IMR-90 (cell line): ENCODE measurements around the gene GSG1L. TPM values are rescaled to one million over a fixed set of nuclear protein-coding genes. Genes with fewer than 3 reads are reported as not detected.

Experiments
- ATAC-seq: fragments of 200-7000 bp; cut with Tn5 transposase; 2 replicates; pipeline ENCODE4 v1.9.1; 2020; ENCODE audit warnings: low read depth, mild to moderate bottlenecking, moderate library complexity
- BruUV-seq: library from RNA; stranded (reverse); fragments of 400-500 nt; replicated peaks from 2 replicates; lab custom pipeline; 2021; lab: Mats Ljungman, UMichigan
- CTCF ChIA-PET: fragments of 300-600 bp; formaldehyde crosslinking; extraction: SDS; loops from one replicate; lab custom pipeline; 2021; ENCODE audit warnings: antibody characterized with exemption; lab: Yijun Ruan, JAX
- POLR2A ChIA-PET: fragments of 300-600 bp; sonication (Branson Sonifier 250); formaldehyde crosslinking; loops from one replicate; lab custom pipeline; 2022; ENCODE audit warnings: antibody characterized with exemption; ENCODE audit not compliant: unreplicated experiment; lab: Charles Lee
- DNase-seq: peaks from one replicate; pipeline ENCODE4 v3.0.0; 2013
- H2AFZ ChIP-seq: replicated peaks from 2 replicates; pipeline ENCODE3; 2013; ENCODE audit warnings: low read length, mild to moderate bottlenecking; ENCODE audit not compliant: poor library complexity
- H2AK5ac ChIP-seq: 2 replicates; pipeline ENCODE4 v1.6.1; 2013; ENCODE audit warnings: low read depth, low read length, inconsistent platforms
- H2AK9ac ChIP-seq: replicated peaks from 2 replicates; pipeline ENCODE3; 2013; ENCODE audit warnings: mild to moderate bottlenecking, low read depth, low read length, moderate library complexity; ENCODE audit not compliant: poor library complexity
- H2BK120ac ChIP-seq: 2 replicates; pipeline ENCODE4 v1.6.1; 2013; ENCODE audit warnings: low read depth, low read length, inconsistent platforms
- H2BK15ac ChIP-seq: 3 replicates; pipeline ENCODE4 v1.6.1; 2013; ENCODE audit warnings: low read depth, low read length, inconsistent platforms
- H2BK20ac ChIP-seq: 2 replicates; pipeline ENCODE4 v1.6.1; 2013; ENCODE audit warnings: low read depth, mild to moderate bottlenecking, inconsistent platforms, low read length, moderate library complexity
- H2BK5ac ChIP-seq: 2 replicates; pipeline ENCODE4 v1.6.1; 2013; ENCODE audit warnings: mild to moderate bottlenecking, low read depth, low read length, inconsistent platforms; ENCODE audit not compliant: poor library complexity, severe bottlenecking
- H3K14ac ChIP-seq: replicated peaks from 2 replicates; pipeline ENCODE4 v1.6.1; 2013; ENCODE audit warnings: low read depth, low read length, inconsistent platforms
- H3K18ac ChIP-seq: 2 replicates; pipeline ENCODE4 v1.6.1; 2013; ENCODE audit warnings: low read depth, low read length, control low read depth
- H3K23ac ChIP-seq: 2 replicates; pipeline ENCODE4 v1.6.1; 2013; ENCODE audit warnings: low read depth, low read length, inconsistent platforms
- H3K27ac ChIP-seq: 2 replicates; pipeline ENCODE4 v1.5.1; 2013; ENCODE audit warnings: mild to moderate bottlenecking, control low read depth, low read length; ENCODE audit not compliant: insufficient read depth
- H3K27me3 ChIP-seq: 2 replicates; pipeline ENCODE4 v1.6.1; 2013; ENCODE audit warnings: low read length; ENCODE audit not compliant: control insufficient read depth, insufficient read depth
- H3K36me3 ChIP-seq: 2 replicates; pipeline ENCODE4 v1.6.1; 2013; ENCODE audit warnings: low read length, mixed read lengths; ENCODE audit not compliant: control insufficient read depth, insufficient read depth
- H3K4ac ChIP-seq: 2 replicates; pipeline ENCODE4 v1.6.1; 2013; ENCODE audit warnings: low read depth, low read length, inconsistent platforms
- H3K4me1 ChIP-seq: 2 replicates; pipeline ENCODE4 v1.6.1; 2013; ENCODE audit warnings: low read length, mixed read lengths; ENCODE audit not compliant: control insufficient read depth, insufficient read depth
- H3K4me2 ChIP-seq: 2 replicates; pipeline ENCODE4 v1.6.1; 2013; ENCODE audit warnings: low read depth, mild to moderate bottlenecking, control low read depth, low read length, moderate library complexity
- H3K4me3 ChIP-seq: 2 replicates; pipeline ENCODE4 v1.5.1; 2013; ENCODE audit warnings: low read depth, mild to moderate bottlenecking, control low read depth, low read length, moderate library complexity; ENCODE audit not compliant: insufficient read depth
- H3K56ac ChIP-seq: 2 replicates; pipeline ENCODE4 v1.6.1; 2013; ENCODE audit warnings: low read length, inconsistent platforms; ENCODE audit not compliant: insufficient read depth; ENCODE audit errors: extremely low read depth
- H3K79me1 ChIP-seq, 2 experiments: 2 replicates each; pipeline ENCODE4 v1.6.1; 2013; ENCODE audit warnings: low read length in 2 of 2, inconsistent platforms in 1 of 2, low read depth in 1 of 2
- H3K9ac ChIP-seq: 2 replicates; pipeline ENCODE4 v1.6.1; 2013; ENCODE audit warnings: low read depth, low read length, control low read depth
- H3K9me1 ChIP-seq: 2 replicates; pipeline ENCODE4 v1.6.1; 2013; ENCODE audit warnings: low read length, inconsistent platforms; ENCODE audit not compliant: insufficient read depth
- H3K9me3 ChIP-seq: 2 replicates; pipeline ENCODE4 v1.6.1; 2013; ENCODE audit warnings: low read length; ENCODE audit not compliant: control insufficient read depth, insufficient read depth
- H4K20me1 ChIP-seq: 2 replicates; pipeline ENCODE4 v1.6.1; 2013; ENCODE audit warnings: low read length, inconsistent platforms; ENCODE audit not compliant: insufficient read depth
- H4K5ac ChIP-seq: 2 replicates; pipeline ENCODE4 v1.6.1; 2013; ENCODE audit warnings: mild to moderate bottlenecking, low read depth, low read length, control low read depth
- H4K8ac ChIP-seq, 2 experiments: 2 replicates each; pipeline ENCODE4 v1.6.1; 2013; ENCODE audit warnings: low read depth in 2 of 2, low read length in 2 of 2, control low read depth in 1 of 2, inconsistent platforms in 1 of 2
- H4K91ac ChIP-seq: 2 replicates; pipeline ENCODE4 v1.6.1; 2013; ENCODE audit warnings: low read depth, low read length, inconsistent platforms; ENCODE audit not compliant: insufficient read depth
- BHLHE40 ChIP-seq: fragments of 150-350 bp; IDR thresholded peaks from 2 replicates; pipeline ENCODE4 v1.6.1; 2016; ENCODE audit warnings: mild to moderate bottlenecking, low read depth, low read length
- CEBPB ChIP-seq: IDR thresholded peaks from 2 replicates; pipeline ENCODE4 v1.6.1; 2012; ENCODE audit warnings: low read depth, low read length, improper control_type of control experiment
- CHD1 ChIP-seq: IDR thresholded peaks from 2 replicates; pipeline ENCODE4 v1.6.1; 2012; ENCODE audit warnings: low read depth, low read length, improper control_type of control experiment
- FOS ChIP-seq: fragments of 150-350 bp; IDR thresholded peaks from 2 replicates; pipeline ENCODE4 v1.6.1; 2016; ENCODE audit warnings: low read depth, low read length
- MAFK ChIP-seq: IDR thresholded peaks from 2 replicates; pipeline ENCODE4 v1.6.1; 2012; ENCODE audit warnings: low read depth, low read length, improper control_type of control experiment
- MAZ ChIP-seq: IDR thresholded peaks from 2 replicates; pipeline ENCODE4 v1.6.1; 2012; ENCODE audit warnings: low read depth, mild to moderate bottlenecking, low read length, improper control_type of control experiment, moderate library complexity, borderline replicate concordance
- POLR2A ChIP-seq: IDR thresholded peaks from 2 replicates; pipeline ENCODE4 v1.6.1; 2012; ENCODE audit warnings: mild to moderate bottlenecking, low read depth, low read length
- RAD21 ChIP-seq: IDR thresholded peaks from 2 replicates; pipeline ENCODE4 v1.6.1; 2012; ENCODE audit warnings: low read length, improper control_type of control experiment
- RCOR1 ChIP-seq: IDR thresholded peaks from 2 replicates; pipeline ENCODE4 v1.6.1; 2012; ENCODE audit warnings: mild to moderate bottlenecking, low read length, improper control_type of control experiment; ENCODE audit not compliant: insufficient replicate concordance
- RFX5 ChIP-seq: IDR thresholded peaks from 2 replicates; pipeline ENCODE4 v1.8.0; 2012; ENCODE audit warnings: low read depth, mild to moderate bottlenecking, low read length, moderate library complexity
- SMC3 ChIP-seq: fragments of 150-350 bp; IDR thresholded peaks from 2 replicates; pipeline ENCODE4 v1.6.1; 2016; ENCODE audit warnings: low read depth, mild to moderate bottlenecking, antibody characterized with exemption, low read length, moderate library complexity
- whole genome bisulfite sequencing, 2 experiments: methylation state at CpG; one replicate each; pipeline versions ENCODE4 v1.1.5 to v1.1.7; 2013; ENCODE audit warnings: missing lambda C conversion rate in 2 of 2; ENCODE audit not compliant: insufficient read length in 1 of 2; ENCODE audit errors: extremely low coverage in 2 of 2; 5-methylcytosine and 5-hydroxymethylcytosine counted together
- dilution Hi-C: fragments of 300-500 bp; cut with HindIII; formaldehyde crosslinking; loops from one replicate; pipeline ENCODE4 v1.14.3; 2018; ENCODE audit warnings: low sequenced_read_pairs; ENCODE audit not compliant: unreplicated experiment
- in situ Hi-C: fragments of 300-500 bp; cut with MboI; formaldehyde crosslinking; loops from 3 replicates; pipeline ENCODE4 v1.14.3; 2019; ENCODE audit warnings: low sequenced_read_pairs, inconsistent platforms, mixed read lengths
- intact Hi-C: fragments of 100-400 bp; cut with micrococcal nuclease; formaldehyde crosslinking; loops from 2 replicates; pipeline ENCODE4 v1.10.0; 2022
- polyA plus RNA-seq, 3 experiments: library from polyadenylated mRNA; depleted of rRNA; stranded (reverse); fragments of >200 nt; gene quantifications; 2 replicates each; pipeline ENCODE4 v1.2.3, GENCODE V29; 2012; ENCODE audit warnings: low replicate concordance in 1 of 3
- total RNA-seq: library from RNA; depleted of rRNA; stranded (reverse); fragments of >200 nt; gene quantifications from 2 replicates; pipeline ENCODE4 v1.2.3, GENCODE V29; 2012
- TF ChIP-seq, protein P1 (sequence below): fragments of 150-350 bp; IDR thresholded peaks from 2 replicates; pipeline ENCODE4 v1.6.1; 2016; ENCODE audit warnings: low read depth, mild to moderate bottlenecking, low read length, moderate library complexity, borderline replicate concordance
- TF ChIP-seq, protein P2 (sequence below): conservative IDR thresholded peaks from 2 replicates; pipeline ENCODE4 v1.5.1; 2012; ENCODE audit warnings: mild to moderate bottlenecking, low read depth, low read length, improper control_type of control experiment

GSG1L gene
- total and polyA plus RNA-seq, 2 of the 4 experiments (the other 2 are of a cell fraction): not detected

DNA sequence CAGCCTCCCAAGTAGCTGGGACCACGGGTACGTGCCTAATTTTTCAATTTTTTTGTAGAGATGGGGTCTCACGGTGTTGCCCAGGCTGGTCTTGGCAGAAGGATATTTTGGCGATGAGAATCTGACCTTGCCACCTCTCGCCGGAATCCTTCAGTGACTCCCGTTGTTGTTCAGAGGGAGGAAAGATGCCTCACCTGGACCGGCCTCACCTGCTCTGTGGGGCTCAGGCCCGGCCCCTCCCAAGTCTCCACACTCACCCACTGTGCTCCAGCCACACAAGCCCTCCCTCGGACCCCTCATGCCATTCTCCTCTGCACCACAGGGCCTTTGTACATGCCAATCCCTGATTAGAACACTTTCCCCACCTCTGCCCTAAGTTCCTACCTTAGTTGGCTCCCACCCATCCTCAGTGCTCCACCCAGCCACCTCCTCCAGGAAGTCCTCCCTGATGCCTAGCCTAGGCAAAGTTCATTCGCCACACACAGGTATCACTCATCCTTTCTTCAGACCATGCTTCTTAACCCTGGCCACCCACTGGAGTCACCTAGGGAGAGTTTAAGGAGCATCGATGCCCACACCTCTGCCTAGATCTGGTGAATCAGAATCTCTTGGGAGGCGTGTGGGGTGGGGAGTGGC is 136.1 kb downstream of the GSG1L start:
- Histone ChIP-seq H3K14ac (no peak overlapping the region), H4K5ac (no peak overlapping the region), H3K9ac (no peak overlapping the region), H4K20me1 (no peaks in the 10 kb centered on the region), H2BK5ac (no peak overlapping the region), H2AK5ac (no peak overlapping the region), H2BK15ac (no peak overlapping the region), H3K56ac (no peak overlapping the region), H3K9me3 (no peaks in the 10 kb centered on the region; the same call in 1 of the 2 replicates), H3K4me1 (no peaks in the 10 kb centered on the region), H4K91ac (no peak overlapping the region), H3K4ac (no peak overlapping the region), H3K36me3 (no peaks in the 10 kb centered on the region), H3K27ac (no peak overlapping the region), H2AFZ (no peak overlapping the region), H2AK9ac (peak overlapping the region; percentile 58), H3K9me1 (no peaks in the 10 kb centered on the region), H4K8ac (no peak overlapping the region), H3K18ac (no peak overlapping the region), H3K27me3 (0 out of 2 replicates have a peak, but pooled peaks cover 1% of the 10 kb centered on the region), H2BK20ac (no peak overlapping the region), H3K4me2 (no peak overlapping the region), H3K4me3 (no peak overlapping the region), H2BK120ac (no peak overlapping the region), H3K79me1 (no peaks in the 10 kb centered on the region), H3K23ac (no peak overlapping the region)
- DNase-seq (no peak), ATAC-seq (no peak)
- 65% methylated on average over 3 of the region's 13 CpGs; no CpG with 5 or more reads in 1 of the 2 experiments for WGBS, 2 experiments
- intact Hi-C loops (no loop called here), in situ Hi-C loops (no loop called here), dilution Hi-C loops (no loop called here)
- TF ChIP-seq RFX5: no peak
- no peak for TF ChIP-seq MAZ
- no peak for TF ChIP-seq POLR2A
- TF ChIP-seq BHLHE40: no peak
- no peak for TF ChIP-seq CHD1
- TF ChIP-seq SMC3: no peak
- no peak for TF ChIP-seq FOS
- TF ChIP-seq CEBPB: no peak
- no peak for TF ChIP-seq RAD21
- no peak for TF ChIP-seq RCOR1
- TF ChIP-seq, protein P1, sequence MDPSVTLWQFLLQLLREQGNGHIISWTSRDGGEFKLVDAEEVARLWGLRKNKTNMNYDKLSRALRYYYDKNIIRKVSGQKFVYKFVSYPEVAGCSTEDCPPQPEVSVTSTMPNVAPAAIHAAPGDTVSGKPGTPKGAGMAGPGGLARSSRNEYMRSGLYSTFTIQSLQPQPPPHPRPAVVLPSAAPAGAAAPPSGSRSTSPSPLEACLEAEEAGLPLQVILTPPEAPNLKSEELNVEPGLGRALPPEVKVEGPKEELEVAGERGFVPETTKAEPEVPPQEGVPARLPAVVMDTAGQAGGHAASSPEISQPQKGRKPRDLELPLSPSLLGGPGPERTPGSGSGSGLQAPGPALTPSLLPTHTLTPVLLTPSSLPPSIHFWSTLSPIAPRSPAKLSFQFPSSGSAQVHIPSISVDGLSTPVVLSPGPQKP: no peak
- TF ChIP-seq MAFK: no peak
- TF ChIP-seq, protein P2, sequence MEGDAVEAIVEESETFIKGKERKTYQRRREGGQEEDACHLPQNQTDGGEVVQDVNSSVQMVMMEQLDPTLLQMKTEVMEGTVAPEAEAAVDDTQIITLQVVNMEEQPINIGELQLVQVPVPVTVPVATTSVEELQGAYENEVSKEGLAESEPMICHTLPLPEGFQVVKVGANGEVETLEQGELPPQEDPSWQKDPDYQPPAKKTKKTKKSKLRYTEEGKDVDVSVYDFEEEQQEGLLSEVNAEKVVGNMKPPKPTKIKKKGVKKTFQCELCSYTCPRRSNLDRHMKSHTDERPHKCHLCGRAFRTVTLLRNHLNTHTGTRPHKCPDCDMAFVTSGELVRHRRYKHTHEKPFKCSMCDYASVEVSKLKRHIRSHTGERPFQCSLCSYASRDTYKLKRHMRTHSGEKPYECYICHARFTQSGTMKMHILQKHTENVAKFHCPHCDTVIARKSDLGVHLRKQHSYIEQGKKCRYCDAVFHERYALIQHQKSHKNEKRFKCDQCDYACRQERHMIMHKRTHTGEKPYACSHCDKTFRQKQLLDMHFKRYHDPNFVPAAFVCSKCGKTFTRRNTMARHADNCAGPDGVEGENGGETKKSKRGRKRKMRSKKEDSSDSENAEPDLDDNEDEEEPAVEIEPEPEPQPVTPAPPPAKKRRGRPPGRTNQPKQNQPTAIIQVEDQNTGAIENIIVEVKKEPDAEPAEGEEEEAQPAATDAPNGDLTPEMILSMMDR: no peak
- ChIA-PET POLR2A (no interaction called here), CTCF (no interaction called here)
- BruUV-seq: no TSS peak
